Activated CD8-positive, alpha-beta T cell treated with anti-CD3 and anti-CD28 coated beads, Interleukin-2, amount 10 ng/mL, durations not matched to agents 7 days and 5 days (primary cell): ENCODE data around the gene OSTM1. TPM values are rescaled to one million over a fixed set of nuclear protein-coding genes. Genes with fewer than 3 reads are reported as not detected.
A peak's percentile ranks its signal among the peaks of the same experiment; 100 is the strongest.
"Not testable (repeated sequence)": the region's sequence is repeated elsewhere in the genome, so short reads cannot be mapped to it uniquely, and the experiment has no call there.

Experiments used
- ATAC-seq: fragments of 150-1000 bp; cut with Tn5 transposase; one replicate; pipeline ENCODE4 v1.10.0; 2021; ENCODE audit warnings: moderate library complexity
- CTCF ChIA-PET: fragments of 350-600 bp; sonication (Branson Sonifier 250); formaldehyde crosslinking; loops from one replicate; lab custom pipeline; 2021; ENCODE audit warnings: antibody characterized with exemption; lab: Charles Lee
- POLR2A ChIA-PET: fragments of 350-600 bp; sonication (Branson Sonifier 250); formaldehyde crosslinking; loops from one replicate; lab custom pipeline; 2021; ENCODE audit warnings: antibody characterized with exemption; lab: Charles Lee
- DNase-seq: peaks from one replicate; pipeline ENCODE4 v3.0.0-alpha.2; 2020
- H3K27ac Mint-ChIP-seq: one replicate; pipeline ENCODE4 v1.8.0; 2021; ENCODE audit warnings: mild to moderate bottlenecking, mixed read lengths
- H3K27me3 Mint-ChIP-seq: one replicate; pipeline ENCODE4 v1.8.0; 2021; ENCODE audit warnings: low read depth, mixed read lengths
- H3K36me3 Mint-ChIP-seq: one replicate; pipeline ENCODE4 v1.8.0; 2021; ENCODE audit warnings: low read depth, mixed read lengths
- H3K4me1 Mint-ChIP-seq: one replicate; pipeline ENCODE4 v1.8.0; 2021; ENCODE audit warnings: low read depth, mixed read lengths
- H3K4me3 Mint-ChIP-seq: one replicate; pipeline ENCODE4 v1.8.0; 2021; ENCODE audit warnings: mild to moderate bottlenecking, mixed read lengths
- H3K9me3 Mint-ChIP-seq: one replicate; pipeline ENCODE4 v1.8.0; 2022; ENCODE audit warnings: mixed read lengths; ENCODE audit not compliant: insufficient read depth
- total RNA-seq, 2 experiments: library from RNA; stranded (reverse); gene quantifications; one replicate each; pipeline ENCODE4 v1.2.3, GENCODE V29; 2021

OSTM1 gene
- total RNA-seq, 2 experiments from 2014 or later: 25.2 to 25.5 TPM

GRCh38 chr6:108013787-108014439, 60.6 kb downstream of the OSTM1 start:
- H3K4me3 Mint-ChIP-seq: no peak overlapping the region
- ATAC-seq (no peak), DNase-seq (no peak)
- no peaks in the 10 kb centered on the region for H3K4me1 Mint-ChIP-seq
- peaks cover 2% of the 10 kb centered on the region for H3K27me3 Mint-ChIP-seq
- POLR2A ChIA-PET: no interaction called here
- CTCF ChIA-PET: no interaction called here
- peaks cover 9% of the 10 kb centered on the region for H3K9me3 Mint-ChIP-seq
- H3K36me3 Mint-ChIP-seq: peaks cover 2% of the 10 kb centered on the region
- H3K27ac Mint-ChIP-seq: no peak overlapping the region

DNA sequence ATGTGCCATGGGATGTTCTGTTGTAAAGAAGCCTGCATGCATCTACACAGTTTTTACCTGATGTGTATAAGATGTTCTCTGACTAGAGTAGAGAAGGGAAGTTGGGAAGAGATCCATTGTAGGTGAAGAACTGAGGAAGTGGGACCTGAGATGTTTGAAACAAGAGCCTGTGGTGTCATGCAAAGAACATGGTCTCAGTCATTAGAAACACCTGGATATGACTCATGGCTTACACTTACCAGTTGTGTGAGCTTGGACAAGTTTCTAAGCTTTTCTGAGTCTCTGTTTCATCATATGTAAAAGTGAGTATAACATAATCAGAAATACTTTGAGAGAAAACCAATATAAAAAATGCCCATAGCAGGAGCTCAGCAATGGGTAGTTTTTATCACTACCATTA, 64.6 kb downstream of the OSTM1 start:
- ChIA-PET CTCF (no interaction called here), POLR2A (interaction anchor here (1.1 kb wide), 1 partner anchor 1428 kb away, joined by 3 read pairs; no protein-coding TSS in a partner anchor)
- no peak overlapping the region for H3K4me3 Mint-ChIP-seq
- peaks cover 9% of the 10 kb centered on the region for H3K9me3 Mint-ChIP-seq
- no peaks in the 10 kb centered on the region for H3K27me3 Mint-ChIP-seq
- no peak for DNase-seq
- H3K27ac Mint-ChIP-seq: no peak overlapping the region
- peaks cover 2% of the 10 kb centered on the region for H3K36me3 Mint-ChIP-seq
- ATAC-seq: no peak
- H3K4me1 Mint-ChIP-seq: no peaks in the 10 kb centered on the region

DNA sequence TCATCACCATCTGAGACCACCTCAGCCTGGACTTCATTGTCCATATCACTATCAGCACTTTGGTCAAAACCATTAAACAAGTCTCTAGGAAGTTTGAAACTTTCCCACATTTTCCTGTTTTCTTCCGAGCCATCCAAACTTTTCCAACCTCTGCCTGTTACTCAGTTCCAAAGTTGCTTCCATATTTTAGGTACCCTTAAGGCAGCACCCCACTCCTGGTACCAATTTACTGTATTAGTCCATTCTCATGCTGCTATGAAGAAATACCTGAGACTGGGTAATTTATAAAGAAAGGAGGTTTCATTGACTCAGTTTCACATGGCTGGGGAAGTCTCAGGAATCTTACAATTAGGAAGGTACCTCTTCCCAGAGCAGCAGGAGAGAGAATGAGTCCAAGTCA, 65.3 kb downstream of the OSTM1 start:
- H3K27ac Mint-ChIP-seq, H3K4me3 Mint-ChIP-seq, CTCF ChIA-PET, H3K27me3 Mint-ChIP-seq, DNase-seq, H3K36me3 Mint-ChIP-seq, ATAC-seq, H3K9me3 Mint-ChIP-seq, H3K4me1 Mint-ChIP-seq: not testable (repeated sequence)
- POLR2A ChIA-PET: interaction anchor here (1.1 kb wide), 1 partner anchor 1427 kb away, joined by 3 read pairs; no protein-coding TSS in a partner anchor

DNA sequence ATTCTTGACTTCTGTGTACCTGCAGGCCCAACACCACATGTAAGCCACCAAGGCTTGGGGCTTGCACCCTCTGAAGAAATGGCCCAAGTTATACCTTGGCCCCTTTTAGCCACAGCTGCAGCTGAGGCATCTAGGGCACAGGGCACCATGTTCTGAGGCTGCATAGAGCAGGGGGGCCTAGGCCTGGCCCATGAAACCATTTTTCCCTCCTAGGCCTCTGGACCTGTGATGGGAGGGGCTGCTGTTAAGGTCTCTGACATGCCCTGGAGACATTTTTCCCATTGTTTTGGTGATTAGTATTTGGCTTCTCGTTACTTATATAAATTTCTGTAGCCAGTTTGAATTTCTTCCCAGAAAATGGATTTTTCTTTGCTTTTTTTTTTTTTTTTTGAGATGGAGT, 66.2 kb downstream of the OSTM1 start:
- no peak overlapping the region for H3K27ac Mint-ChIP-seq
- H3K27me3 Mint-ChIP-seq: no peaks in the 10 kb centered on the region
- no peak overlapping the region for H3K4me3 Mint-ChIP-seq
- H3K36me3 Mint-ChIP-seq: peaks cover 2% of the 10 kb centered on the region
- DNase-seq (no peak), ATAC-seq (no peak)
- CTCF ChIA-PET: no interaction called here
- H3K9me3 Mint-ChIP-seq: peaks cover 9% of the 10 kb centered on the region
- H3K4me1 Mint-ChIP-seq: no peaks in the 10 kb centered on the region
- POLR2A ChIA-PET: no interaction called here

GRCh38 chr6:108005961-108006360, 68.6 kb downstream of the OSTM1 start:
- Mint-ChIP-seq H3K9me3 (peaks cover 9% of the 10 kb centered on the region), H3K4me3 (no peak overlapping the region), H3K4me1 (no peaks in the 10 kb centered on the region), H3K27me3 (peaks cover 5% of the 10 kb centered on the region), H3K27ac (no peak overlapping the region), H3K36me3 (peaks cover 2% of the 10 kb centered on the region)
- no peak for DNase-seq
- POLR2A ChIA-PET: no interaction called here
- no peak for ATAC-seq
- CTCF ChIA-PET: no interaction called here

DNA sequence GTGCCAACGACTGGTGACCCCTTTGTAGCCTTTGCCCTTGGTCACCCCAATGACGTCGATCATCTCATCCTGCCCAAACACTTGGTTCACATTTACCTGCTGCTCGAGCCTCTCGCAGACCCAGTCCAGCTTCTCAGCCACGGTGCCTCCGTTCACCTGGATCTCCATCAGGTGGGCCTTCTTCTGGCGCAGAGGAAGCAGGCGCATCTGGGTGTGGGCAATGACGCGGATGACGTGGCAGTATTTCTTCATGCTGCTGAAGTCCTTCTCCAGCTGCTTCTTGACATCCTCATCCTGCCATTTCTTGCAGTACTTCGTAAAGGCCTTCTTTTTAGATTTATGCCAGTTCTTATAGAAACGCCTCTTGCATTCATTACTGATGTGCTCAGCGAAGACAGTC, 69.7 kb downstream of the OSTM1 start:
- no peak for DNase-seq
- Mint-ChIP-seq H3K27me3 (peaks cover 5% of the 10 kb centered on the region), H3K4me3 (no peak overlapping the region), H3K36me3 (peaks cover 2% of the 10 kb centered on the region), H3K4me1 (no peaks in the 10 kb centered on the region), H3K9me3 (peaks cover 7% of the 10 kb centered on the region), H3K27ac (no peak overlapping the region)
- ATAC-seq: no peak
- ChIA-PET CTCF (interaction anchor here (0.7 kb wide), 1 partner anchor 9 kb away, joined by 3 read pairs; no protein-coding TSS in a partner anchor), POLR2A (interaction anchor here (0.6 kb wide), 1 partner anchor 202 kb away, joined by 3 read pairs; no protein-coding TSS in a partner anchor)

- peaks cover 9% of the 10 kb centered on the region for H3K27me3 Mint-ChIP-seq
- ChIA-PET POLR2A (no interaction called here), CTCF (no interaction called here)
- H3K4me3 Mint-ChIP-seq: no peak overlapping the region
- H3K36me3 Mint-ChIP-seq: no peaks in the 10 kb centered on the region
- no peaks in the 10 kb centered on the region for H3K4me1 Mint-ChIP-seq
- DNase-seq (no peak), ATAC-seq (no peak)
- H3K27ac Mint-ChIP-seq: no peak overlapping the region
- H3K9me3 Mint-ChIP-seq: no peaks in the 10 kb centered on the region
These were observed 71.9 kb downstream of the OSTM1 start for GRCh38 chr6:108002365-108003221.

- ATAC-seq: no peak
- Mint-ChIP-seq H3K27ac (no peak overlapping the region), H3K4me3 (no peak overlapping the region), H3K27me3 (peaks cover 9% of the 10 kb centered on the region), H3K4me1 (no peaks in the 10 kb centered on the region), H3K36me3 (no peaks in the 10 kb centered on the region), H3K9me3 (no peaks in the 10 kb centered on the region)
- ChIA-PET CTCF (no interaction called here), POLR2A (no interaction called here)
- no peak for DNase-seq
These were observed 72.8 kb downstream of the OSTM1 start for GRCh38 chr6:108001696-108002231.

DNA sequence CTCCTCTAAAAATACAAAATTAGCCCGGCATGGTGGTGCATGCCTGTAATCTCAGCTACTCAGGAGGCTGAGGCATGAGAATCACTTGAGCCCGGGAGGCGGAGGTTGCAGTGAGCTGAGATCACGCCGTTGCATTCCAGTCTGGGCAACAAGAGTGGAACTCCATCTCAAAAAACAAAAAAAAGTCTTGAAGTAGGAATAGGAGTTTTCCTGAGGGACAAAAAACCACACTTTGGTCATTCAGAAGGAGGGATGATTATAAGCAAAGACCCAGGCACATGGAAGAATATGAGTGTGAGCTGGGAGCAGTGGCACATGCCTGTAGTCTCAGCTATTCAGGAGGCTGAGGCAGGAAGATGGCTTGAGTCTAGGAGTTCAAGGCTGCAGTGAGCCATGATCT, 74.3 kb downstream of the OSTM1 start:
- DNase-seq, CTCF ChIA-PET, H3K27ac Mint-ChIP-seq, H3K9me3 Mint-ChIP-seq, H3K36me3 Mint-ChIP-seq, POLR2A ChIA-PET, H3K4me3 Mint-ChIP-seq, ATAC-seq, H3K4me1 Mint-ChIP-seq, H3K27me3 Mint-ChIP-seq: not testable (repeated sequence)

DNA sequence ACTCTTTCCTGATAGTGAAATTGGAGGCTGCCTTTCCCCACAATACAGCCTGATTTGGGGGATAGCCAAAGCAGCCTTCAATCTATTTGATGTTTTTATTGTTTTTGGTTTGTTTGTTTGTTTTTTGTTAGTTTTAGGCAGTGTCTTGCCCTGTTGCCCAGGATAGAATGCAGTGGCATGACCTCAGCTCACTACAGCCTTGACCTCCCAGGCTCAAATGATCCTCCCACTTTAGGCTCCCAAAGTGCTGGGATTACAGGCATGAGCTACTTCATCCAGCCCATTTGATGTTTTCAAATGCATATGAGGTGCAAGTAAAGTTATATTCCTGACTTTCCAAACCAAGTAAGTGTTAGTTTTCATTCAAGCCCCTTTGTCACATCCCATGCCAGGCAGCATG, 75.2 kb downstream of the OSTM1 start:
- CTCF ChIA-PET: no interaction called here
- Mint-ChIP-seq H3K36me3 (no peaks in the 10 kb centered on the region), H3K4me1 (no peaks in the 10 kb centered on the region), H3K27ac (no peak overlapping the region), H3K9me3 (no peaks in the 10 kb centered on the region), H3K27me3 (peaks cover 9% of the 10 kb centered on the region), H3K4me3 (no peak overlapping the region)
- POLR2A ChIA-PET: no interaction called here
- DNase-seq (no peak), ATAC-seq (no peak)

DNA sequence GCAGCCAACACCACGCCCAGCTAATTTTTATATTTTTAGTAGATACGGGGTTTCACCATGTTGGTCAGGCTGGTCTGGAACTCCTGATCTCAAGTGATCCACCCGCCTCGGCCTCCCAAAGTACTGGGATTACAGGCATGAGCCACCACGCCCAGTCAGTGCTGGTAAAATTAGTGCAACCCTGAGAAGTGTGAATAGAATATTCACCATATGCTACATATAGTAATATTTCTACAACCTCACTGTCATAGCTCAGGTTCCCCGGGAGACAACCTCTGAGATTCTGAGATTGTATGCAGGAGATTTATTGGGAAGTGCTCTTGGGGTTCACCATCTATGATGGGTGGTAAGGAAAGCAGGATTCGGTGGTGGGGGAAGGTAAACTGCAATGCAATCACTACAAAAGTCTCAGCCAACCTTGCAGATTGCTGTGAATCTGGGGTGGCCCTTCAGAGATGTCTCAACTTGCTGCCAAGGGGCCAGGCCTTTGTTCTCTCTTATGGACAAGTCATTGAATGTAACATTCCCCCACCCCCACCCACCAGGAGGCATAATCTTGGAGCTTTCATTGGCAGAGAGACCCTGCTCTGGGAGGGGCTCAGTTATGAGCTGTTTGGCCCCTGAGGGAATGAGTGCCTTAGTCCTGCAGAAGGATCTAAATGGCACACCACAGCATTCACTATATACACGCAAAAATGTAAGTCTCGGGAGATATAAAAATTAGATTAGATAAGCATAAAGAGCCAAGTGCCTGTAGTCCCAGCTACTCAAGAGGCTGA, 82.6 kb downstream of the OSTM1 start:
- Mint-ChIP-seq H3K9me3 (no peaks in the 10 kb centered on the region), H3K4me3 (no peak overlapping the region), H3K27me3 (no peaks in the 10 kb centered on the region), H3K4me1 (peaks cover 9% of the 10 kb centered on the region), H3K27ac (peak overlapping the region; percentile 79), H3K36me3 (no peaks in the 10 kb centered on the region)
- POLR2A ChIA-PET: no interaction called here
- DNase-seq: no peak
- ATAC-seq: no peak
- CTCF ChIA-PET: interaction anchor here (4.7 kb wide), 1 partner anchor 12 kb away, joined by 22 read pairs; no protein-coding TSS in a partner anchor
